ENCODE results near the gene RAD18. TPM values are rescaled to one million over a fixed set of nuclear protein-coding genes. Genes with fewer than 3 reads are reported as not detected.

RAD18 gene
- total and polyA plus RNA-seq, 9 of the 15 experiments (the other 6 are each of a cell fraction or from before 2014, with no cell fraction given) = 19.2 to 49.4 (median 34.4) TPM

DNA sequence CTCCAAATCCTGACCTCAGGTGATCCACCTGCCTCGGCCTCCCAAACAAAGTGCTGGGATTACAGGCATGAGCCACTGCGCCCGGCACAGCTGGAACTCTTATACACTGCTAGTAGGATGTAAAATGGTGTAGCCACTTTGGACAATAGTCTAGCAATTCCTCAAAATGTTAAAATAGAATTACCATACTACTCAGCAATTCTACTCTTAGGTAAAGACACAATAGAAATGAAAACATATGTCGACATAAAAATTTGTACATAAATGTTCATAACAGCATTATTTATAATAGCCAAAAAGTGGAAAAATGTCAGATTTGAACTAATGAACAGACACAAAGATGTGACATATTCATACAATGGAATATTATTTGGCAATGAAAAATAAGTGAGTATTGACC is 33.4 kb downstream of the RAD18 start:
- CTCF ChIA-PET (ENCODE audit: low intra/inter-chr PET ratio) = no interaction called here
- DNase-seq (ENCODE audit: extremely low read depth in 1 of 4, low spot score in 3 of 4) = no peak
- H3K36me3 ChIP-seq (ENCODE audit: control insufficient read depth, insufficient read depth, low read length) = peaks cover 27% of the 10 kb centered on the region; the same call in 2 of the 3 replicates
- no peaks in the 10 kb centered on the region for H3K4me1 ChIP-seq (replicated peaks in 1 of 2; ENCODE audit: control insufficient read depth in 2 of 2, insufficient read depth in 2 of 2, low read length in 2 of 2)
- H3K27me3 ChIP-seq (ENCODE audit: control insufficient read depth in 2 of 2, insufficient read depth in 2 of 2, low read length in 2 of 2) = no peaks in the 10 kb centered on the region
- intact Hi-C loops (cut with micrococcal nuclease) = no loop called here
- BruUV-seq (replicated peaks) = no TSS peak
- H3K9ac ChIP-seq (ENCODE audit: insufficient read depth in 1 of 2, low read depth in 2 of 2, low read length in 2 of 2) = no peak overlapping the region
- no peak overlapping the region for H2AFZ ChIP-seq (ENCODE audit: low read depth, low read length)
- no peak overlapping the region for H3K27ac ChIP-seq (ENCODE audit: extremely low read depth, low read depth, low read length)
- WGBS (ENCODE audit: insufficient coverage, low coverage, missing lambda C conversion rate) = 70% methylated on average over 4 of the region's 4 CpGs
- no peaks in the 10 kb centered on the region for H3K9me3 ChIP-seq (replicated peaks; ENCODE audit: control insufficient read depth, insufficient read depth, low read depth, low read length)
- POLR2A ChIA-PET = no interaction called here
- no peaks in the 10 kb centered on the region; the same call in 2 of the 3 replicates for H3K79me2 ChIP-seq (ENCODE audit: control insufficient read depth, insufficient read depth, low read length)
- H4K20me1 ChIP-seq (replicated peaks; ENCODE audit: control insufficient read depth, insufficient read depth, low read length) = no peaks in the 10 kb centered on the region
- no peak for FAIRE-seq
- H3K4me3 ChIP-seq = no peak overlapping the region
- no peak overlapping the region for H3K4me2 ChIP-seq (ENCODE audit: insufficient read depth, low read length)
- in situ Hi-C loops (cut with MboI) = no loop called here
- no peaks in the 10 kb centered on the region for H3K9me1 ChIP-seq (ENCODE audit: control insufficient read depth, insufficient read depth, low read length)
- ATAC-seq = no peak
- TF ChIP-seq ZNF717 (CRISPR knock-in tag; IDR thresholded peaks at IDR 0.05) (no peak), HMG20B (CRISPR knock-in tag; IDR thresholded peaks at IDR 0.05) (no peak), ZNF316 (IDR thresholded peaks at IDR 0.05) (peak; percentile 84), ZNF146 (CRISPR knock-in tag; IDR thresholded peaks at IDR 0.05; ENCODE audit: unreplicated experiment) (peak; percentile 23), NR4A1 (CRISPR knock-in tag; IDR thresholded peaks at IDR 0.05) (no peak), NR4A1 (tag; IDR thresholded peaks at IDR 0.05) (no peak), COPS2 (conservative IDR thresholded peaks at IDR 0.05) (no peak), RAD21 (CRISPR knock-in tag; conservative IDR thresholded peaks at IDR 0.05 in 1 of 2, IDR thresholded peaks at IDR 0.05 in 1 of 2) (no peak), GTF2A2 (tag; IDR thresholded peaks at IDR 0.05) (no peak), BMI1 (IDR thresholded peaks at IDR 0.05; ENCODE audit: low read length) (no peak), SAFB (IDR thresholded peaks at IDR 0.05; ENCODE audit: borderline replicate concordance, low read depth, low read length) (no peak), MAFK (IDR thresholded peaks at IDR 0.05; ENCODE audit: low read length) (0 out of 2 replicates have a peak, but pooled peaks have one; percentile 15), ZNF277 (CRISPR knock-in tag; IDR thresholded peaks at IDR 0.05; ENCODE audit: borderline replicate concordance) (no peak), SMAD1 (IDR thresholded peaks at IDR 0.05; ENCODE audit: low read depth, low read length, partially characterized antibody) (no peak), MAFF (IDR thresholded peaks at IDR 0.05; ENCODE audit: low read length) (peak; percentile 25; the same call in 1 of the 2 replicates)
- TF ChIP-seq, protein P1, sequence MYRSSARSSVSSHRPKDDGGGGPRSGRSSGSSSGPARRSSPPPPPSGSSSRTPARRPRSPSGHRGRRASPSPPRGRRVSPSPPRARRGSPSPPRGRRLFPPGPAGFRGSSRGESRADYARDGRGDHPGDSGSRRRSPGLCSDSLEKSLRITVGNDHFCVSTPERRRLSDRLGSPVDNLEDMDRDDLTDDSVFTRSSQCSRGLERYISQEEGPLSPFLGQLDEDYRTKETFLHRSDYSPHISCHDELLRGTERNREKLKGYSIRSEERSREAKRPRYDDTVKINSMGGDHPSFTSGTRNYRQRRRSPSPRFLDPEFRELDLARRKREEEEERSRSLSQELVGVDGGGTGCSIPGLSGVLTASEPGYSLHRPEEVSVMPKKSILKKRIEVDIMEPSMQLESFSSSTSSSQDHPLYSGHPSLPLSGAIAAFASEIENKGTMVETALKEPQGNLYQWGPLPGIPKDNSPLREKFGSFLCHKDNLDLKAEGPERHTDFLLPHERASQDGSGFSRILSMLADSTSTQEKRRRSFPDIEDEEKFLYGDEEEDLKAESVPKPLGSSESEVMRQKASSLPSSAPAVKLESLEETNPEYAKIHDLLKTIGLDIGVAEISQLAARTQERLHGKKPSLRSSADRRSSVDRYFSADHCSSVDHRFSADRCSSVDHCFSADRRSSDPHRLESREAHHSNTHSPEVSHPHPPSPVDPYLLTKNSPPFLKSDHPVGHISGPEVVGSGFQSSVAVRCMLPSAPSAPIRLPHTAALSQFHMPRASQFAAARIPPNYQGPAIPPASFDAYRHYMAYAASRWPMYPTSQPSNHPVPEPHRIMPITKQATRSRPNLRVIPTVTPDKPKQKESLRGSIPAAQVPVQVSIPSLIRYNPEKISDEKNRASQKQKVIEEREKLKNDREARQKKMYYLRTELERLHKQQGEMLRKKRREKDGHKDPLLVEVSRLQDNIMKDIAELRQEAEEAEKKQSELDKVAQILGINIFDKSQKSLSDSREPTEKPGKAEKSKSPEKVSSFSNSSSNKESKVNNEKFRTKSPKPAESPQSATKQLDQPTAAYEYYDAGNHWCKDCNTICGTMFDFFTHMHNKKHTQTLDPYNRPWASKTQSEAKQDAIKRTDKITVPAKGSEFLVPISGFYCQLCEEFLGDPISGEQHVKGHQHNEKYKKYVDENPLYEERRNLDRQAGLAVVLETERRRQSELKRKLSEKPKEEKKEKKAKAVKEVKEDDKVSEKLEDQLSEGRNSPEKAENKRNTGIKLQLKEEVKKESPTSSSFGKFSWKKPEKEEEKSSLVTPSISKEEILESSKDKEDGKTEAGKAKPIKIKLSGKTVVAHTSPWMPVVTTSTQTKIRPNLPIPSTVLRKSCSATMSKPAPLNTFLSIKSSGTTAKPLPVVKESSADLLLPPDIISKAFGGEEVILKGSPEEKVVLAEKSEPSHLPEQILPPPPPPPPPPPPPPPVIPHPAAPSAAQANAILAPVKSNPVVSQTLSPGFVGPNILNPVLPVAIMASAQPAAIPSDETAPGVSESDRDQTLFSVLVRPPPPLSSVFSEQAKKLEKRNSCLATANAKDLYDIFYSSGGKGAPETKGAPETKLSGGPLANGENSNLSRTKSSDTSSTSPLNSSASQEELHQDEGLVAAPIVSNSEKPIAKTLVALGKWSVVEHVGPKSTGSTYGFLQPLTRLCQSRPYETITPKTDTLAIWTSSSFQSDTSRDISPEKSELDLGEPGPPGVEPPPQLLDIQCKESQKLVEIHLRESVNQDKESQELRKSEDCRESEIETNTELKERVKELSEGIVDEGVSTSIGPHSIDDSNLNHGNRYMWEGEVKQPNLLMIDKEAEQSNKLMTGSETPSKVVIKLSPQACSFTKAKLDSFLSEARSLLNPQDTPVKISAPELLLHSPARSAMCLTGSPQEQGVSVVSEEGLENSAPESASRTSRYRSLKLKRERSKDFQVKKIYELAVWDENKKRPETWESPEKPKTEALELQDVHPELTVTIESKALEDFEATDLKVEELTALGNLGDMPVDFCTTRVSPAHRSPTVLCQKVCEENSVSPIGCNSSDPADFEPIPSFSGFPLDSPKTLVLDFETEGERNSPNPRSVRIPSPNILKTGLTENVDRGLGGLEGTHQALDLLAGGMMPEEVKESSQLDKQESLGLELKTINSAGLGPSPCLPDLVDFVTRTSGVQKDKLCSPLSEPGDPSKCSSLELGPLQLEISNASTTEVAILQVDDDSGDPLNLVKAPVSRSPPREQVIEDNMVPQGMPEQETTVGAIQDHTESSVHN (IDR thresholded peaks at IDR 0.05; ENCODE audit: borderline replicate concordance in 1 of 2, low read depth in 1 of 2) = no peak
